GM12891 (cell line): Measurements from ENCODE around the gene TMEM25.
"Not testable (repeated sequence)": the region's sequence is repeated elsewhere in the genome, so short reads cannot be mapped to it uniquely, and the experiment has no call there.

Experiments
- DNase-seq: peaks from one replicate; pipeline ENCODE4 v3.0.0; 2011; ENCODE audit warnings: low spot score; ENCODE audit not compliant: insufficient read length
- FAIRE-seq: peaks from 2 replicates; lab custom pipeline; 2011; peaks lifted over from hg19 to GRCh38; lab: Jason Lieb, UNC
- PAX5 ChIP-seq: IDR thresholded peaks from 2 replicates; pipeline ENCODE4 v1.6.1; 2011; ENCODE audit warnings: low read length, moderate library complexity, mild to moderate bottlenecking; ENCODE audit not compliant: insufficient read depth, severe bottlenecking
- POLR2A ChIP-seq: IDR thresholded peaks from 2 replicates; pipeline ENCODE4 v1.6.1; 2011; ENCODE audit warnings: low read depth, low read length, control low read depth
- POLR2AphosphoS5 ChIP-seq: IDR thresholded peaks from 2 replicates; pipeline ENCODE4 v1.6.1; 2011; ENCODE audit warnings: low read depth, low read length, control low read depth
- POU2F2 ChIP-seq: IDR thresholded peaks from 2 replicates; pipeline ENCODE4 v1.6.1; 2011; ENCODE audit warnings: low read depth, mild to moderate bottlenecking, control low read depth, low read length, moderate library complexity
- SPI1 ChIP-seq: IDR thresholded peaks from 2 replicates; pipeline ENCODE4 v1.6.1; 2011; ENCODE audit warnings: low read depth, low read length, control low read depth
- TAF1 ChIP-seq: IDR thresholded peaks from 2 replicates; pipeline ENCODE4 v1.6.1; 2011; ENCODE audit warnings: low read depth, low read length, control low read depth

The TMEM25 gene

DNA sequence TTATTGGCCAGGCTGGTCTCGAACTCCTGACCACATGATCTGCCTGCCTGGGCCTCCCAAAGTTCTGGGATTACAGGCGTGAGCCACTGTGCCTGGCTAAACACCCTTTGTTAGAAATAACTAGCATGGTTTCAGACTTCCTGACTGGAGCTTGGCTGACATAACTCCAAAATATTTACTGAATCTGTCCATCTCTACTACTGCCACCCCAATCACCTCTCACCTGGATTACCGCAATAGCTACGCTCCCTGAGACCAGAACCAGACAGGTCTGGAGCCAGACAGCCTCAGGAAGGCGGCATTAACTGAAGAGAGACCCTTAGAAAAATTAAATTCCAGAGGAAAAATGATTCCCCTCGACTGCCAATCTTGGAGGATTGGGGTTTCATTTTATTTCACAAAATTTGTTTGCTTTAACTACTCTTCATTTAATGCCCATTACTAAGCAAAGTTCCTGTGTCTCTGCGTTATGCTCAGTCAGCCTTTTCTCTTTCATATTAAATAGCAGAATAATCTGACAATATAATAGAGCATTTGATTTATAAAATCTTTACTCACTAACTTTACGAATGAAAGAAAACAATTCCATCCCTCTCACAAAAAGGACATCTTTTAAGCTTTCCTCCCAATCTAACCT lies 13.1 kb downstream of the TMEM25 start:
- FAIRE-seq (no peak), DNase-seq (no peak)
- TF ChIP-seq POLR2A (no peak), PAX5 (no peak)

DNA sequence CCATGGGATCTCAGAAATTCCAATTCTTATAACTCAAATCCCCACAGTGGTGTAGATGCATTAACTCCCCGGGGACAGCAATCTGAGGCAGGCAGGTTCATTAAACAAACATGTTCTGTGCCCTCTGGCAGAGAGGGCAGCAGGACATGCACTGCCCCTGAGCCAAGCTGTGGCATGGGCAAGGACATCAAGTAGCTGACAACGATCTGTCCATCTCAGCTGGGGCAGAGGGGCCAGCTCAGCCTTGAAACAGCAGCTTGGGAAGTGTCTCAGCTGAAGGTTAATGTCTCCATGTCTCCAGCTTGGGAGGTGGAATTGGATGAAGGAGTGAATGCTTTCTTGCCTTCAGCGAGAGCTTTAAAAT lies 13.6 kb downstream of the TMEM25 start:
- TF ChIP-seq PAX5 (no peak), TAF1 (no peak)
- FAIRE-seq = no peak
- no peak for DNase-seq

DNA sequence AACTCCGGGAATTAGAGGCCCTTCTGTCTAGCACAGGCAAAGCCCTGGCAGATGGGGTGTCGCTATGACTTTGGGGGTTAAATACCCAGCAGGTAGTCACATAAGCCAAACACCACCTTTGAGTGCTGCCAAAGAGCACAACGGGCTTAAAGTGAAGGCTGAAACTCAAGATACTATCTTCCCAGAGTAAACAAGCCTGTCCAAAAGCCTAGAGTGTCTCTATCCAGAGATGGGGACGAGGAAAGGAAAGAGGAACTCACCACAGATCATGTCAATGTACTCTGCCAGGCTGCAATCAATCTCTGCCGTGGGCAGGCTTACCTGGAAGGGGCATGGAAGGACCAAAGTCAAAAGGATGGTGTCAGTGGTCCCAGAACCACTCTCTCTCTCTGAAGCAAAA lies 14.5 kb downstream of the TMEM25 start:
- DNase-seq = no peak
- TF ChIP-seq TAF1 (no peak), POU2F2 (no peak), POLR2A (no peak), SPI1 (no peak), PAX5 (no peak)
- no peak for FAIRE-seq

DNA sequence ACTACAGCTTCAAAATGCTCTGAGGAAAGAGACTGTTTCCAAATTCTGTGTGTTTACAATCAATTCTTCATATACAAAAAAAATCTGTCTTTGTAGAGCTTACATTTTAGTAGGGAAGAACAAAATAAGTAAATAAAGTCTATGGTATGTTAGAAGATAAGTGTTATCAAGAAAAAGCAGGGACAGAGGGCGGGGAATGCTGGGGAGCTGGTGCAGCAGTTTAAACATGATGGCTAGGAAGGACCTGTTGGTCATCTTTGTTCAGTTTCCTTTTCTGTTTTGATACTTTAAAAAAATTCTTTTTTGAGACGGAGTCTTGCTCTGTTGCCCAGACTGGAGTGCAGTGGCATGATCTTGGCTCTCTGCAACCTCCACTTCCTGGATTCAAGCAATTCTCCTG lies 16.1 kb downstream of the TMEM25 start:
- DNase-seq (no peak), FAIRE-seq (no peak)
- TF ChIP-seq PAX5 = no peak
- no peak for TF ChIP-seq SPI1
- TF ChIP-seq POU2F2 = no peak
- no peak for TF ChIP-seq POLR2A
- no peak for TF ChIP-seq TAF1
- no peak for TF ChIP-seq POLR2AphosphoS5

DNA sequence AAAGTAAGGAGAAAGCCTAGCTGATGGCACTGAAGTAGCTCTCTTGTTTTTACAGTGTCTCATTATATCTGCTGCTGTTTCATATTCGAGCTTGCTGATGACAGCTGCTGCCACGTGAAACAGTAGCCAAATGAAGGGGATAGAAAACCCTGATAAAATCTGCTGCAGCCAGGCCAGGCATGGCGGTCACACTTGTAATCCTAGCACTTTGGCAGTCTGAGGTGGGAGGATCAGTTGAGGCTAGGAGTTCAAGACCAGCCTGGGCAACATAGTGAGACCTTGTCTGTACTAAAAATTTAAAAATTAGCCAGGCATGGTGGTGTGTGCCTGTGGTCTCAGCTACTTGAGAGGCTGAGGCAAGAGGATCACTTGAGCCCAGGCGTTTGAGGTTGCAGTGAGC lies 21.3 kb downstream of the TMEM25 start:
- TF ChIP-seq SPI1 = no peak
- TF ChIP-seq PAX5 = no peak
- no peak for TF ChIP-seq POLR2A
- TF ChIP-seq TAF1 = no peak
- TF ChIP-seq POU2F2 = no peak
- TF ChIP-seq POLR2AphosphoS5 = no peak
- DNase-seq (no peak), FAIRE-seq (no peak)

DNA sequence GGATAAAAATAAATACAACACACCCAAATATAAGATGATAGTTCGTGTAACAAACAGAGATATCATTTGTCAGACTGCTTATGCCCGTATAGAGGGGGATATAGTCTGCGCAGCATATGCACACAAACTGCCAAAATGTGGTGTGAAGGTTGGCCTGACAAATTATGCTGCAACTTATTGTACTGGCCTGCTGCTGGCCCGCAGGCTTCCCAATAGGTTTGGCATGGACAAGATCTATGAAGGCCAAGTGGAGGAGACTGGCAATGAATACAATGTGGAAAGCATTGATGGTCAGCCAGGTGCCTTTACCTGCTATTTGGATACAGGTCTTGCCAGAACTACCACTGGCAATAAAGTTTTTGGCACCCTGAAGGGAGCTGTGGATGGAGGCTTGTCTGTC lies 29.8 kb downstream of the TMEM25 start:
- FAIRE-seq = no peak
- no peak for DNase-seq
- TF ChIP-seq PAX5 = no peak
- TF ChIP-seq POLR2A = no peak
- TF ChIP-seq POU2F2 = no peak
- TF ChIP-seq SPI1 = no peak
- no peak for TF ChIP-seq TAF1
- TF ChIP-seq POLR2AphosphoS5 = no peak

DNA sequence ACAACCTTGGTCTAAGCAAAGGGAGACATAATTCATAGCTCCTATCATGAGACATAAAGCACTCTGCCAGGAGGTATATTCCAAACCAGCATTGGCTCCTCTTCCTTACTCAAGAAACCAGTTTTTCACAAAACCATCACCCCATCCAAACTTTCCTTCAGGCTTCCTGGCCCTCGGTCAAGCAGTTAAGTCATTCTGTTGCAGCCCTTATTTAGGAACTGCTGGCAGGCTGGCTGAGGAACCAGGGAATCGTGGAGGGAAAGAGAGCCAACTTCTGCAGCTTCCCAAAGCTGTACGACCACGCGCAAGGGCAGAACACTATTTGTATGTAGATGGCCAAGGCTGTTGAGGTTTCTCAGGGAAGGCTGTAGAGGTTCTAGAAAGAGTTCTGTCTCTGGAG lies 34.1 kb downstream of the TMEM25 start:
- no peak for FAIRE-seq
- TF ChIP-seq POLR2A (no peak), SPI1 (no peak), PAX5 (no peak), TAF1 (no peak), POLR2AphosphoS5 (no peak), POU2F2 (no peak)

DNA sequence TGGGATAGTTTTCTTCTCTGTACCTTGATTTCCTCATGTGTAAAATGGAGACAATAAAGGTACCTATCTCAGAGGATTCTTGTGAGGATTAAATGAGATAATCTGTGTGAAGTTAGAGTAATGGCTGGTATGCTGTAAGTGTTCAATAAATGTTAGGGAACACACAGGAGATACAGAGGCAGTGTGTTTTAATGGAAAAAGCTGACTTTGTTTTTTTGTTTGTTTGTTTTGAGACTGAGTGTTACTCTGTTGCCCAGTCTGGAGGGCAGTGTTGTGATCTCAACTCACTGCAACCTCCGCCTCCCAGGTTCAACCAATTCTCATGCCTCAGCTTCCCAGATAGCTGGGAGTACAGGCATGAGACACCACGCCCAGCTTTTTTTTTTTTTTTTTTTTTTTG lies 38.7 kb downstream of the TMEM25 start:
- FAIRE-seq = no peak

More for the DNA sequence above, 34.1 kb downstream of the TMEM25 start:
- DNase-seq = no peak

DNA sequence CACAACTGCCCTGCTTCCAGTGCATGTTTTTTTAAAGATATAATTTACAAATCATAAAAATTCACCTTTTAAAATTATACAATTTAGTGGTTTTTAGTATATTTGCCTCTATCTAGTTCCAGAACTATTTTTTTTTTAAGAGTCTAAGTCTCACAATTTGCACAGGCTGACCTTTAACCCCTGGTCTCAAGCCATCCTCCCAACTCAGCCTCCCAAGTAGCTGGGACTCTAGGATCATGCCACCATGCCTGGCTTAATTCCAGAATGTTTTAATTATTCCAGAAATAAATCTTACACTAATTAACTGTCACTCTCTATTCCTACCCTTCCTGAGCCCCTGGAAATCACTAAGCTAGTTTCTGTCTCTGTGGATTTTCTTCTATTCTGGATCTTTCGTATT lies 39.8 kb downstream of the TMEM25 start:
- no peak for FAIRE-seq
- no peak for DNase-seq
- TF ChIP-seq SPI1 = no peak
- TF ChIP-seq TAF1 = no peak

More for the DNA sequence above, 38.7 kb downstream of the TMEM25 start:
- DNase-seq = no peak
- TF ChIP-seq TAF1 = no peak
- no peak for TF ChIP-seq POU2F2
- TF ChIP-seq POLR2A = no peak
- TF ChIP-seq PAX5 = no peak
- TF ChIP-seq SPI1 = no peak
- TF ChIP-seq POLR2AphosphoS5 = no peak

DNA sequence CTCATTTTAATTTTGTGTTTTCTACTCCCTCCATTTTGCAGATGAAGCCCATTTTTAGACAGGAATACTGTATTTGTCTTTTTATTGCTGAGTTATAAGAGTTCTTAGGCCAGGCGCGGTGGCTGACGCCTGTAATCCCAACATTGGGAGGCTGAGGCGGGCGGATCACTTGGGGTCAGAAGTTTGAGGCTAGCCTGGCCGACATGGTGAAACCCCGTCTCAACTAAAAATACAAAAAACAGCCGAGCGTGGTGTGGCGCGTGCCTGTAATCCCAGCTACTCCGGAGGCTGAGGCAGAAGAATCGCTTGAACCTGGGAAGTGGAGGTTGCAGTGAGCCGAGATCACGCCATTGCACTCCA lies 40.7 kb downstream of the TMEM25 start:
- not testable (repeated sequence) for FAIRE-seq, DNase-seq

DNA sequence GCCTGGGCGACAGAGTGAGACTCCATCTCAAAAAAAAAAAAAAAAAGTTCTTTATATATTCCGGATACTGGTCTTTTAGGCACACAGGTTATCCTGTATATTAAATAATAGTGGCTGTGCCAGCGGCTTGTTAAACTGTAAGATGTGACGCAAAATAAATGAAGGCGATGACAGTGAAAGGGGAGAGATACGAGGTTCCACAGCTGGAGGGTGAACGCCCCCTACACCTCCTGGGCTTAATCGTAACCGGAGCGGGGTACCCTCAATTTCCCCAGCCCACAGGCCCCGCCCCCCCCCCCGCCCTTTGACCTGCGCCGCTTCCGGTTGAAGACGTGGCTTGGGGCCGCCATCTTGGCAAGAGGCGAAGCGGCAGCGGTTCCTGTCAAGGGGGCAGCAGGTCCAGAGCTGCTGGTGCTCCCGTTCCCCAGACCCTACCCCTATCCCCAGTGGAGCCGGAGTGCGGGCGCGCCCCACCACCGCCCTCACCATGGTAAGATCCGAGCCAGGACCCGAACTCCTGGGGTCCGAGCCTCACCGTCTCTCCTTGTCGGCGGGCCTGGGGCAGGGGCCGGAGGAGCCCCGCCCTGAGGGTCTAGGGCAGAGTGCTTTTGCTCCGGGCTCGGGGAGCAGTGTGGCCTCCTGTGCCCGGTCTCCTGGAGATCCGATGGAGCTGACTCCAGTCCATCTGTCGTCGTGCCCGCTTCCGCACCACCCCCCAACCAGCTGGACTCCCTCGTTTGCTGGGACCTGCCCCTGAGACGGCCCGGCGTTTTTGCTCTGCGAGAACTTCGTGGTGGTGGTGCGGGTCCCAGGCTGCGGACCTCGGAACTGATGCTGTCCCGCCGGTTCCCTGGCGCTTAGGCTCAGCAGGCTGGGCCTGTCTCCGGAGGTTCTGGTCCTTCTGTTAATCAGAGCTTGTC lies 41.3 kb downstream of the TMEM25 start, which contains the start of gene ARCN1:
Gene ARCN1 (plus strand): TSS at position 349 of the 920 bp plus-strand sequence. CDS start 139 bp downstream, at position 488.
- peak; percentile 69; the same call in 1 of the 2 replicates for TF ChIP-seq POU2F2
- no peak for TF ChIP-seq PAX5
- TF ChIP-seq POLR2AphosphoS5 = peak; percentile 90; the same call in 1 of the 2 replicates
- peak; percentile 87 for TF ChIP-seq POLR2A
- no peak for TF ChIP-seq SPI1
- peak; percentile 75 for TF ChIP-seq TAF1
- DNase-seq (peak; percentile 75), FAIRE-seq (peak; percentile 69)
